Measurements from ENCODE around the gene NXPE4.
"Not testable (repeated sequence)": the region's sequence is repeated elsewhere in the genome, so short reads cannot be mapped to it uniquely, and the experiment has no call there.

Gene NXPE4

DNA sequence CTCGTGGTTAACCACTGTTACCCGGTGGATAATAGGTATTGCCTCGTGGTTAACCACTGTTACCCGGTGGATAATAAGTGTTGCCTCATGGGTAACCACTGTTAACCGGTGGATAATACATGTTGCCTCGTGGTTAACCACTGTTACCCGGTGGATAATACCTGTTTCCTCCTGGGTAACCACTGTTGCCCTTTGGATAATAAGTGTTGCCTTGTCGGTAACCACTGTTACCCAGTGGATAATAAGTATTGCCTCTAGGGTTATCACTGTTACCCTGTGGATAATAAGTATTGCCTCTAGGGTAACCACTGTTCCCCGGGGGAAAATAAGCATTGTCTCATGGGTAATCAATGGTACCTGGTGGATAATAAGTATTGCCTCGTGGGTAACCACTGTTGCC, 15.0 kb upstream of the NXPE4 start:
- DNase-seq (ENCODE audit: low read depth): no peak

- no peak for DNase-seq (ENCODE audit: low read depth)
These were observed 13.8 kb upstream of the NXPE4 start for GRCh38 chr11:114609429-114609828.

DNA sequence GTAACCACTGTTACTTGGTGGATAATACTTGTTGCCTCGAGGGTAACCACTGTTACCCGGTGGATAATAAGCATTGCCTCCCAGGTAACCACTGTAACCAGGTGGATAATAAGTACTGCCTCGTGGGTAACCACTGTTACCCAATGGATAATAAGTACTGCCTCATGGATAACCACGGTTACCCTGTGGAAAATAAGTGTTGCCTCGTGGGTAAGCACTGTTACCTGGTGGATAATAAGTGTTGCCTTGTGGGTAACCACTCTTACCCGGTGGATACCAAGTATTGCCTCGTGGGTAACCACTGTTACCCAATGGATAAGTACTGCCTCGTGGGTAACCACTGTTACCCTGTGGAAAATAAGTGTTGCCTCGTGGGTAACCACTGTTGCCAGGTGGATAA, 13.0 kb upstream of the NXPE4 start:
- DNase-seq (ENCODE audit: low read depth): not testable (repeated sequence)

- no peak for DNase-seq (ENCODE audit: low read depth)
These were observed 12.3 kb upstream of the NXPE4 start for GRCh38 chr11:114607753-114608459.

DNA sequence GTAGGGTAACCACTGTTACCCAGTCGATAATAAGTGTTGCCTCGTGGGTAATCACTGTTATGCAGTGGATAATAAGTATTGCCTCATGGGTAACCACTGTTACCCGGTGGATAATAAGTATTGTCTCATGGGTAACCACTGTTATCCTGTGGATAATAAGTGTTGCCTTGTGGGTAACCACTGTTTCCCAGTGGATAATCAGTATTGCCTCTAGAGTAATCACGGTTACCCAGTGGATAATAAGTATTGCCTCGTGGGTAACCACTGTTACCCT, 11.2 kb upstream of the NXPE4 start:
- DNase-seq (ENCODE audit: low read depth): not testable (repeated sequence)

DNA sequence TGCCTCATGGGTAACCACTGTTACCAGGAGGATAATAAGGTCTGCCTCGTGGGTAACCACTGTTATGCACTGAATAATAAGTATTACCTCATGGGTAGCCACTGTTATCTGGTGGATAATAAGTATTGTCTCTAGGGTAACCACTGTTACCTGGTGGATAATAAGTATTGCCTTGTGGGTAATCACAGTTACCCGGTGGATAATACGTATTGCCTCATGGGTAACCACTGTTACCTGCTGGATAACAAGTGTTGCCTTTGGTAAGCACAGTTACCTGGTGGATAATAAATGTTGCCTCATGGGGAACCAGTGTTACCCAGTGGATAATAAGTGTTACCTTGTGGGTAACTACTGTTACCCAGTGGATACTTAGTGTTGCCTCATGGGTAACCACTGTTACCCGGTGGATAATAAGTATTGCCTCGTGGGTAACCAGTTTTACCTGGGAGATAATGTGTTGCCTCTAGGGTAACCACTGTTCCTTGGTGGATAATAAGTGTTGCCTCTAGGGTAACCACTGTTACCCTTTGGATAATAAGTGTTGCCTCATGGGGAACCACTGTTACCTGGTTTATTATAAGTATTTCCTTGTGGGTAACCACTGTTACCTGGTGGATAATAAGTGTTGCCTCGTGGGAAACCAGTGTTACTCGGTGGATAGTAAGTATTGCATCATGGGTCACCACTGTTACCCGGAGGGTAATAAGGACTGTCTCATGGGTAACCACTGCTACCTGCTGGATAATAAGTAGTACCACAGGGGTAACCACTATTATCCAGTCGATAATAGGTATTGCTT, 10.6 kb upstream of the NXPE4 start:
- DNase-seq (ENCODE audit: low read depth): no peak

GRCh38 chr11:114605370-114605769, 9.8 kb upstream of the NXPE4 start:
- no peak for DNase-seq (ENCODE audit: low read depth)

DNA sequence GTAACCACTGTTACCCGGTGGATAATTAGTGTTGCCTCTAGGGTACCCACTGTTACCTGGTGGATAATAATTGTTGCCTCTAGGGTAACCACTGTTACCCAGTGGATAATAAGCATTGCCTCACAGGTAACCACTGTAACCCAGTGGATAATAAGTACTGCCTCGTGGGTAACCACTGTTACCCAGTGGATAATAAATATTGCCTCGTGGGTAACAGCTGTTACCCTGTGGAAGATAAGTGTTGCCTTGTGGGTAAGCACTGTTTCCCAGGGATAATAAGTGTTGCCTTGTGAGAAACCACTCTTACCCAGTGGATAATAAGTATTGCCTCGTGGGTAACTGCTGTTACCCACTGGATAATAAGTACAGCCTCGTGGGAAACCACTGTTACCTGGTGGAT, 9.3 kb upstream of the NXPE4 start:
- no peak for DNase-seq (ENCODE audit: low read depth)

DNA sequence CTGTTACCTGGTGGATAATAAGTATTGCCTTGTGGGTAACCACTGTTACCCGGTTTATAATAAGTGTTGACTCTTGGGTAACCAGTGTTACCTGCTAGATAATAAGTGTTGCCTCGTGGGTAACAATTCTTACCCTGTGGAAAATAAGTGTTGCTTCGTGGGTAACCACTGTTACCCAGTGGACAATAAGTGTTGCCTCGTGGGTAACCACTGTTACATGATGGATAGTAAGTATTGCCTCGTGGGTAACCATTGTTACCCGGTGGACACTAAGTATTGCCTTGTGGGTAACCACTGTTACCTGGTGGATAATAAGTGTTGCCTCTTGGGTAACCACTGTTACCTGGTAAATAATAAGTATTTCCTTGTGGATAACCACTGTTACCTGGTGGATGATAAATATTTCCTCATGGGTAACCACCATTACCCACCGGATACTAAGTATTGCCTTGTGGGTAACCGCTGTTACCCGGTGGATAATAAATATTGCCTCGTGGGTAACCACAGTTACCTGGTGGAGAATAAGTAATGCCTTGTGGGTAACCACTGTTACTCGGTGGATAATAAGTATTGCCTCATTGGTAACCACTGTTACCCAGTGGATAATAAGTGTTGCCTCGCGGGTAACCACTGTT, 8.7 kb upstream of the NXPE4 start:
- DNase-seq (ENCODE audit: low read depth): no peak

DNA sequence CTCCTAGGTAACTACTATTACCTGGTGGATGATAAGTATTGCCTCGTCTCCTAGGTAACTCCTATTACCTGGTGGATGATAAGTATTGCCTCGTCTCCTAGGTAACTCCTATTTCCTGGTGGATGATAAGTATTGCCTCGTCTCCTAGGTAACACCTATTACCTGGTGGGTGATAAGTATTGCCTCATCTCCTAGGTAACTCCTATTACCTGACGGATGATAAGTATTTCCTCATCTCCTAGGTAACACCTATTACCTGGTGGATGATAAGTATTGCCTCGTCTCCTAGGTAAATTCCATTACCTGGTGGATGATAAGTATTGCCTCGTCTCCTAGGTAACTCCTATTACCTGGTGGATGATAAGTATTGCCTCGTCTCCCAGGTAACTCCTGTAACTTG, 7.6 kb upstream of the NXPE4 start:
- DNase-seq (ENCODE audit: low read depth): not testable (repeated sequence)

DNA sequence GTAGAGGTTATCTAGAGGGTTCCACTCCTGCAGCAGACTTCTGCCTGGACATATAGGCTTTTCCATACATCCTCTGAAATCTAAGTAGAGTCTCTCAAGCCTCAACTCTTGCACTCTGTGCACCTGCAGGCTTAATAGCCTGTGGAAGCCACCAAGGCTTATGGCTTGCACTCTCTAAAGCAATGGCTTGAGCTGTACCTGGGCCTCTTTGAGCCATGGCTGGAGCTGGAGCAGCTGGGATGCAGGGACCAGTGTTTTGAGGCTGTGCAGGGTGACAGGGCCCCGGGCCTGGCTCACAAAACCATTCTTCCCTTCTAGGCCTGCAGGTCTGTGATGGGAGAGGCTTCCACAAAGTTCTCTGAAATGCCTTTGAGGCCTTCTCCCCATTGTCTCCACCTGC, 2.9 kb upstream of the NXPE4 start:
- DNase-seq (ENCODE audit: low read depth): no peak

GRCh38 chr11:114596175-114596919, 761 bp upstream of the NXPE4 start:
- DNase-seq (ENCODE audit: low read depth): no peak

DNA sequence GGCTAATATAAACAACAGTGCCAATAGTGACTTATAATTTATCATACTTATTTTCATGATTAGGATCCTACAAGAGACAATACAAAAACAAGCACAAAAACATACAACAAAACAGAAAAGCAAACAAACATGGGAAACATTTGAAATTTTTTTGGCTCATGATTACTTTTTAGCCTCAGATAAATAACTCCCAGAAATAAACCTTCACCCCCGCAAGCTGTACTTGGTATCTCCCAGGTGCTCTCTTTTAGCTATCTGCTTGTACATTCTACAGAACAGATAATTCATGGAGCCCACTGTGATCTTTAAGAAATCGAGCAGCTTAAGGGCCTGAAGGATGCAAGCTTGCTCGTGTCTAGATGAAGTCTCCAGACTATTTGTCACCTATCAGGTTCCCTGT, 883 bp downstream of the NXPE4 start:
- DNase-seq (ENCODE audit: low read depth): no peak

DNA sequence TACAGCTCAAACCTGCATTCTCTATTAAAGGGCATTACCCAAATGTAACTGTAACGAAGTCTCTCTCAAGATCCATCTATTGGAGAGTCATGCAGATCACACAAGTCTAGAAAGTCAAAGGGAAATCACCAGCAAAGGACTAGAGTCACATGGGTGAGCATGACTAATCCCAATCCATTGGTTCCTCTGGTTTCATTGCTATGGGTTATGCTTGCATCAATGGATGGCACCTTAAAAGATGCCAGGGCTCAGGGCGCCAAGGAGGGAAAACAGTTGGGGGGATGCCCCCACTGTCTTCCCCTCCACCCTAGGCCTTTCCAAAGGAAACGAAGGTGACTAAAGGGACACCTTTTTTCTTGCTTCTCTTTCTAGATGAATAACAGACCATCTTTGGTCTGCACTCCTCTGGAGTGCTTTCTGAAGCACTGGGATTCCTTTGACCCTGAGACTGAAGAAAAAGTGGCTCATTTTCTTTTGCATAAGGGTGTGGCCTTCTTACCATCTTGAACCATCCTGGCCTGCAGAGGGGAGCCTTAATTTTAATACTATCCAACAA, 8.1 kb downstream of the NXPE4 start:
- no peak for DNase-seq (ENCODE audit: low read depth)

GRCh38 chr11:114586797-114587196, 8.8 kb downstream of the NXPE4 start:
- DNase-seq (ENCODE audit: low read depth): no peak

DNA sequence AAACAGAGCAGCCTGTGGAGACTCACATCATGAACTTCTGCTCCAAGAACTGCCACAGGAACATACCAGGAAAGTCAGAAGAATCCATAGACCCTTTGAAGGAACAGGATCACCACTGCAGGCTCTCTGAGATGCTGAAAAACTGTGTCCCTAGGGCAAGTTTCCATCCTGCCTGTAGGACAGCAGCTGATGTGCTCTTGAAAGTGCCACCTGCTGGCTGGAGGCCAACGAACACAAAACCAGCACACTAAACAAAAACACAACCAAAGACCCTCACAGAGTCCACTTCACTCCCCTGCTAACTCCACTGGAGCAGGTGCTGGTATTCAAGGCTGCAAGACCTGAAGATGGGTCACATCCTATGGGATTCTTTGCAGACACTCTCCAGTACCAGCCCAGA, 23.9 kb downstream of the NXPE4 start:
- DNase-seq (ENCODE audit: low read depth): no peak

DNA sequence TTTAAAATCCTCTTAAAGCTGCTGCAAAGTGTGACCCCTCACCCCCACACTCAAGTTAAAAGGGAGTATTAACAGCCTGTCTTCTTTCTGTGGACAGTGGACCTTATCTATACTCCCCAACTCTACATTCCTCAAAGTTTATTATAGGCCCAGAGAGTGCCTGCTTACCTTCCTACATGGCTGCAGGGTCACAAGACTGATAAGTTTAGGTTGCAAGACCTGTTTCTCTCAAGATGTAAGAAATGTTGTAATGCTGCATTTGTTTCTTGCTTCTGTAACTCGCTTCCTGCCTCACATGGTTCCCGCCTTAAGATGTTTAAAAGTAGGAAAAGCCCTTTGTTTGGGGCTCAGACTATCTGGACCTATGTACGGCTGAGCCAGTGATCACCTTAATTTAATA, 25.8 kb downstream of the NXPE4 start:
- DNase-seq (ENCODE audit: low read depth): no peak

GRCh38 chr11:114566276-114566675, 29.3 kb downstream of the NXPE4 start:
- DNase-seq (ENCODE audit: low read depth): no peak

DNA sequence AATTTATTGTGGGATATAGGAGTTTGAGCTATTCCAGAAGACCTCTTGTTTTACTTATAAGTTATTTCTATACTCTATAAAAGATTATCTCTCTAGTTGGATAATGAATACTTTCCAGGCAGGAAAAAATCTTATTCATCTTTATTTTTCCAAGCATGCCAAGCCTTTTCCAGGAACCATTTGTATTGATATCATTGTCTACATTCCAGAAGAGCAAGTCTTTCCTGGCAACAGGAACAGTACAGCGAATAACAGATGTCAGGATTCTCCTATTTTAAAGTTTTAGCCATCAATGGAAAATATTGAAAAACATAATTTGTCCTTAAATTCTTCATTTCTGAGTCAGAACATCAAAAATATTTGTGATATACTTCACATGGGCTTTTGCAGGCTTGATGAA, 30.8 kb downstream of the NXPE4 start:
- no peak for DNase-seq (ENCODE audit: low read depth)

GRCh38 chr11:114563077-114563476, 32.5 kb downstream of the NXPE4 start:
- no peak for DNase-seq (ENCODE audit: low read depth)

- no peak for DNase-seq (ENCODE audit: low read depth)
These were observed 33.2 kb downstream of the NXPE4 start for GRCh38 chr11:114562166-114562916.
